A549 (cell line): ENCODE data around the gene RNASE1.

Source experiments
- JUN ChIP-seq, 2 experiments: fragments of >200 bp; sonication (Bioruptor Twin); formaldehyde crosslinking; IDR thresholded peaks; 2 replicates in 1 of 2; 3 replicates in 1 of 2; pipeline ENCODE4 v1.6.1; 2016 to 2017
- SMC3 ChIP-seq: fragments of >200 bp; sonication (Bioruptor Twin); formaldehyde crosslinking; IDR thresholded peaks from 3 replicates; pipeline ENCODE4 v1.6.1; 2018; ENCODE audit warnings: inconsistent platforms
- TF ChIP-seq, protein P1 (sequence below): fragments of >200 bp; sonication (Bioruptor Twin); formaldehyde crosslinking; IDR thresholded peaks from 3 replicates; pipeline ENCODE4 v1.5.1; 2016
- TF ChIP-seq, protein P2 (sequence below): fragments of 250-450 bp; sonication (Bioruptor Pico); IDR thresholded peaks from 2 replicates; pipeline ENCODE4 v1.5.0; 2020; ENCODE audit warnings: low read depth, mild to moderate bottlenecking, moderate library complexity

DNA sequence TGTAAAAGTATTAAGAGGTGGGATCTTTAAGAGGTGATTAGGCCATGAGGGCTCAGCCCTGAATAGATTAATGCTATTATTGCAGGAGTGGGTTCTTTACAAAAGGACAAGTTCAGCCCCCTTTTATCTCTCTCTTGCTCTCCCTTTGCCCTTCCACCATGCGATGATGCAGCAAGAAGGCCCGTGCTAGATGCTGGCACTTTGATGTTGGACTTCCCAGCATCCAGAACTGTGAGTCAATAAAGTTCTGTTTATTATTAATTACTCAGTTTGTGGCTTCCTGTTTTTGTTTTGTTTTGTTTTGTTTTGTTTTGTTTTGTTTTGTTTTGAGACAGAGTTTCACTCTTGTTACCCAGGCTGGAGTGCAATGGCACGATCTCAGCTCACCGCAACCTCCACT is 10.1 kb downstream of the RNASE1 start:
- TF ChIP-seq JUN (IDR thresholded peaks at IDR 0.05) (no peak), SMC3 (no peak)
- TF ChIP-seq, protein P1, sequence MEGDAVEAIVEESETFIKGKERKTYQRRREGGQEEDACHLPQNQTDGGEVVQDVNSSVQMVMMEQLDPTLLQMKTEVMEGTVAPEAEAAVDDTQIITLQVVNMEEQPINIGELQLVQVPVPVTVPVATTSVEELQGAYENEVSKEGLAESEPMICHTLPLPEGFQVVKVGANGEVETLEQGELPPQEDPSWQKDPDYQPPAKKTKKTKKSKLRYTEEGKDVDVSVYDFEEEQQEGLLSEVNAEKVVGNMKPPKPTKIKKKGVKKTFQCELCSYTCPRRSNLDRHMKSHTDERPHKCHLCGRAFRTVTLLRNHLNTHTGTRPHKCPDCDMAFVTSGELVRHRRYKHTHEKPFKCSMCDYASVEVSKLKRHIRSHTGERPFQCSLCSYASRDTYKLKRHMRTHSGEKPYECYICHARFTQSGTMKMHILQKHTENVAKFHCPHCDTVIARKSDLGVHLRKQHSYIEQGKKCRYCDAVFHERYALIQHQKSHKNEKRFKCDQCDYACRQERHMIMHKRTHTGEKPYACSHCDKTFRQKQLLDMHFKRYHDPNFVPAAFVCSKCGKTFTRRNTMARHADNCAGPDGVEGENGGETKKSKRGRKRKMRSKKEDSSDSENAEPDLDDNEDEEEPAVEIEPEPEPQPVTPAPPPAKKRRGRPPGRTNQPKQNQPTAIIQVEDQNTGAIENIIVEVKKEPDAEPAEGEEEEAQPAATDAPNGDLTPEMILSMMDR = no peak
- TF ChIP-seq, protein P2, sequence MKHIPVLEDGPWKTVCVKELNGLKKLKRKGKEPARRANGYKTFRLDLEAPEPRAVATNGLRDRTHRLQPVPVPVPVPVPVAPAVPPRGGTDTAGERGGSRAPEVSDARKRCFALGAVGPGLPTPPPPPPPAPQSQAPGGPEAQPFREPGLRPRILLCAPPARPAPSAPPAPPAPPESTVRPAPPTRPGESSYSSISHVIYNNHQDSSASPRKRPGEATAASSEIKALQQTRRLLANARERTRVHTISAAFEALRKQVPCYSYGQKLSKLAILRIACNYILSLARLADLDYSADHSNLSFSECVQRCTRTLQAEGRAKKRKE (CRISPR knock-in tag) = no peak
